HepG2 (cell line): ENCODE measurements around the gene CIT. TPM values are rescaled to one million over a fixed set of nuclear protein-coding genes. Genes with fewer than 3 reads are reported as not detected.

Experiments used
- HNRNPLL ChIP-seq: fragments of 200-400 bp; formaldehyde crosslinking; IDR thresholded peaks from 2 replicates; pipeline ENCODE4 v1.6.1; 2017; ENCODE audit warnings: mild to moderate bottlenecking, low read depth, low read length; ENCODE audit not compliant: poor library complexity, severe bottlenecking
- HOXD1 ChIP-seq: sonication (generic); formaldehyde crosslinking; IDR thresholded peaks from 2 replicates; pipeline ENCODE4 v1.5.0; 2020; ENCODE audit warnings: missing genetic modification reagents
- KDM5B ChIP-seq: sonication (generic); formaldehyde crosslinking; IDR thresholded peaks from 2 replicates; pipeline ENCODE4 v1.4.0; 2020; ENCODE audit warnings: missing genetic modification reagents, mild to moderate bottlenecking, borderline replicate concordance
- MIER3 ChIP-seq: IDR thresholded peaks from 2 replicates; pipeline ENCODE4 v1.6.1; 2016; ENCODE audit warnings: missing compliant biosample characterization, borderline replicate concordance
- NR0B2 ChIP-seq: sonication (generic); formaldehyde crosslinking; IDR thresholded peaks from 2 replicates; pipeline ENCODE4 v1.4.0; 2020; ENCODE audit warnings: mild to moderate bottlenecking, missing genetic modification reagents
- PHF21A ChIP-seq: sonication (generic); formaldehyde crosslinking; IDR thresholded peaks from 2 replicates; pipeline ENCODE4 v1.5.0; 2020; ENCODE audit warnings: mild to moderate bottlenecking, missing genetic modification reagents
- RXRA ChIP-seq: sonication (generic); formaldehyde crosslinking; IDR thresholded peaks from 2 replicates; pipeline ENCODE4 v1.5.1; 2020; ENCODE audit warnings: missing genetic modification reagents
- SIN3A ChIP-seq: IDR thresholded peaks from 2 replicates; pipeline ENCODE4 v1.6.1; 2011; ENCODE audit warnings: low read depth, mild to moderate bottlenecking, control low read depth, low read length, borderline replicate concordance
- SMAD3 ChIP-seq: sonication (generic); formaldehyde crosslinking; IDR thresholded peaks from 2 replicates; pipeline ENCODE4 v1.4.0; 2020; ENCODE audit warnings: missing genetic modification reagents
- SRY ChIP-seq: sonication (generic); formaldehyde crosslinking; IDR thresholded peaks from 2 replicates; pipeline ENCODE4 v1.8.0; 2022; ENCODE audit warnings: mild to moderate bottlenecking, missing genetic modification reagents
- THAP11 ChIP-seq: IDR thresholded peaks from 2 replicates; pipeline ENCODE4 v1.6.1; 2016; ENCODE audit warnings: missing biosample characterization, missing genetic modification reagents
- ZFY ChIP-seq: sonication (generic); formaldehyde crosslinking; IDR thresholded peaks from 2 replicates; pipeline ENCODE4 v1.4.0; 2020; ENCODE audit warnings: missing genetic modification reagents
- ZNF407 ChIP-seq: sonication (generic); formaldehyde crosslinking; IDR thresholded peaks from one replicate; pipeline ENCODE4 v1.5.1; 2020; ENCODE audit warnings: mild to moderate bottlenecking, missing genetic modification reagents; ENCODE audit errors: not compliant biosample characterization
- ZNF546 ChIP-seq: sonication (generic); formaldehyde crosslinking; conservative IDR thresholded peaks from 2 replicates; pipeline ENCODE4 v1.8.1; 2023; ENCODE audit warnings: mild to moderate bottlenecking, missing genetic modification reagents
- ZNF572 ChIP-seq: sonication (generic); formaldehyde crosslinking; IDR thresholded peaks from 2 replicates; pipeline ENCODE4 v1.5.1; 2020; ENCODE audit warnings: mild to moderate bottlenecking, missing genetic modification reagents
- ZNF83 ChIP-seq: sonication (generic); formaldehyde crosslinking; IDR thresholded peaks from 2 replicates; pipeline ENCODE4 v1.4.0; 2020; ENCODE audit warnings: missing genetic modification reagents, mild to moderate bottlenecking, borderline replicate concordance
- polyA plus RNA-seq, 8 experiments: library from polyadenylated mRNA; depleted of rRNA in 3 of 8; stranded (reverse) in 7 of 8; unstranded in 1 of 8; fragments of >200 nt; fragmentation: Illumina TruSeq in 4 of 8; extraction: Trizol in 4 of 8; gene quantifications; 2 replicates each; pipeline versions ENCODE4 v1.2.1 to v1.2.3, GENCODE V29; 2011 to 2016; ENCODE audit warnings: low read depth in 4 of 8, missing spikeins in 1 of 8, mixed read lengths in 1 of 8; ENCODE audit not compliant: insufficient read depth in 1 of 8
- total RNA-seq, 5 experiments: library from RNA; depleted of rRNA; stranded (reverse); fragments of >200 nt; fragmentation: Illumina TruSeq; extraction: Trizol; gene quantifications; 2 replicates each; pipeline ENCODE4 v1.2.3, GENCODE V29; 2016; ENCODE audit warnings: low read depth in 1 of 5
- TF ChIP-seq, protein P1 (sequence below): sonication (generic); formaldehyde crosslinking; IDR thresholded peaks from 2 replicates; pipeline ENCODE4 v1.4.0; 2020; ENCODE audit warnings: missing genetic modification reagents

Gene CIT
- total and polyA plus RNA-seq, 2 of the 13 experiments (the other 11 are each of a cell fraction or from before 2014, with no cell fraction given): 7.7 to 11.7 TPM

DNA sequence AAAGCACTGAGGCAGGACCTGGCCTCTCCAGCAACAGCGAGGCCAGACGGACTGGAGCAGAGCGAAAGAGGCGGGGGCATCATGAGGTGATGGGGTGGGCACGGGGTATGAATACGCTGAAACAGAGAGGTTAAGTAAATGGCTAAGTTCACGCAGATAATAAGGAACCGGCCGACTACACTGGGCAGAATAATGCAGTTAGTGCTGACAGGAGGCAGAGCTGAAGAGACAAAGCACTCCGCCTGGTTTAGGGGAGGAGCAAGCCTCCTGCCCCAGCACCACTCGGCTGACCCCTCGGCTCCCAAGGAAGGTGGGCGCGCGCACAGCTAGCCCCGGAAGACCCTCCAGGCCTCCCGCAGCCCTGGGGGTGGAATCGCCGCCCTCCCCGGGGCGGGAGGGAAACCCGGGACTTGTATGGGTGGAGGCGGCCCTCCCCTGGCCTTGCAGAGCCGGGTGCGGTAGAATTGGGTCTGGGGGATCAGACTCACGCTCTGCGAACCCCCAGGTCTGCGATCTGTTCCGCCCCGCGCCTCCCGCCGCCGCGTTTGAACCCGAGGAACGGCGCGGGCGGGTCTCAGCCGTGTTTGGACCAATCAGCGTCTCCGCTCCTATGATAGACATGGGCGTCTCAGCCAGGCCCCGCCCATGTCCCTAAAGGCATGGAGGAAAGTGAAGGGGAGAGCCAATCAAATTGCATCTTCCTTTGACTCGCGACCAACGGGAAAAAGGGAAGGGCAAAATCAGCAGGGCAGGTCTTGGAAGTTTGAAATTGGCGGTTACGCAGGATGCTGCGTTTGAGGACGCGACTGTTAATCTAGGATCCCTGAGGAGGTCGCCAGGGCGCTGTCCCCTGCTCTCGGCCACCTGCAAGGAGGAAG is at the start of gene CIT (continued):
- TF ChIP-seq ZNF546 (CRISPR knock-in tag) (no peak), SRY (CRISPR knock-in tag) (peak; percentile 44; the same call in 1 of the 2 replicates), ZNF83 (no peak), PHF21A (CRISPR knock-in tag) (0 out of 2 replicates have a peak, but pooled peaks have one; percentile 20), THAP11 (CRISPR knock-in tag) (no peak), KDM5B (CRISPR knock-in tag) (peak; percentile 73; the same call in 1 of the 2 replicates), NR0B2 (CRISPR knock-in tag) (0 out of 2 replicates have a peak, but pooled peaks have one; percentile 27), HOXD1 (no peak), RXRA (CRISPR knock-in tag) (peak; percentile 47; the same call in 1 of the 2 replicates), SMAD3 (CRISPR knock-in tag) (no peak), ZNF407 (peak; percentile 39), SIN3A (peak; percentile 91; the same call in 1 of the 2 replicates), ZNF572 (no peak), ZFY (CRISPR knock-in tag) (peak; percentile 54; the same call in 1 of the 2 replicates), MIER3 (no peak), HNRNPLL (peak; percentile 27)
- TF ChIP-seq, protein P1, sequence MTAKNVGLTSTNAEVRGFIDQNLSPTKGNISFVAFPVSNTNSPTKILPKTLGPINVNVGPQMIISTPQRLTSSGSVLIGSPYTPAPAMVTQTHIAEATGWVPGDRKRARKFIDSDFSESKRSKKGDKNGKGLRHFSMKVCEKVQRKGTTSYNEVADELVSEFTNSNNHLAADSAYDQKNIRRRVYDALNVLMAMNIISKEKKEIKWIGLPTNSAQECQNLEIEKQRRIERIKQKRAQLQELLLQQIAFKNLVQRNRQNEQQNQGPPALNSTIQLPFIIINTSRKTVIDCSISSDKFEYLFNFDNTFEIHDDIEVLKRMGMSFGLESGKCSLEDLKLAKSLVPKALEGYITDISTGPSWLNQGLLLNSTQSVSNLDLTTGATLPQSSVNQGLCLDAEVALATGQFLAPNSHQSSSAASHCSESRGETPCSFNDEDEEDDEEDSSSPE (CRISPR knock-in tag): peak; percentile 99
